Tongue (tissue), 2 donors: ENCODE measurements around the gene DEXI. TPM values are rescaled to one million over a fixed set of nuclear protein-coding genes. Genes with fewer than 3 reads are reported as not detected.
"Not testable (repeated sequence)": the region's sequence is repeated elsewhere in the genome, so short reads cannot be mapped to it uniquely, and the experiment has no call there.

ENCODE experiments used
- DNase-seq: peaks from one replicate; pipeline ENCODE4 v3.0.0-alpha.2; 2015
- total RNA-seq: library from RNA; depleted of rRNA; stranded (reverse); fragments of >200 nt; gene quantifications from one replicate; pipeline ENCODE4 v1.2.3, GENCODE V29; 2014

The DEXI gene
- total RNA-seq, 1 donor from 2014 or later: 56.2 TPM

- no peak for DNase-seq
These were observed 15.4 kb downstream of the DEXI start for GRCh38 chr16:10926867-10927266.

DNA sequence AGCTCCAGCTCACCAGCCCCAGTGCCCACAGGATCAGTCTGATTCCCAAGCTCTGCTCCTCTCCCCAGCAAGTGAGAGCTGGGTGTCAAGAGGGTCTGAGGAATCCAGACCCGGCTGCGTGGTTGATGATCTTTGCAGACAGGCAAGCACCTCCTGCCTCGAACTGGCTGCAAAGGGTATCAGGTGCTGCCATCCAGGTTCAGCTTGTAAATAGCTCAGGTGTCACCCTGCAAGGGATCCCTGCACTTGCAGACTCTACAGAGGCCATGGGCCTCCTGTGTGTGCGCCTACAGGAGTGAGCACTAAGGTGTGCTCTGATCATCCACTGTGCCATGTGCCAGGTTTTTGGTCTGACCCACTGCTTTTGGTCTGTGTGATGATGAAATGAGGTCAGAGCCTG is 16.2 kb downstream of the DEXI start:
- DNase-seq: no peak

DNA sequence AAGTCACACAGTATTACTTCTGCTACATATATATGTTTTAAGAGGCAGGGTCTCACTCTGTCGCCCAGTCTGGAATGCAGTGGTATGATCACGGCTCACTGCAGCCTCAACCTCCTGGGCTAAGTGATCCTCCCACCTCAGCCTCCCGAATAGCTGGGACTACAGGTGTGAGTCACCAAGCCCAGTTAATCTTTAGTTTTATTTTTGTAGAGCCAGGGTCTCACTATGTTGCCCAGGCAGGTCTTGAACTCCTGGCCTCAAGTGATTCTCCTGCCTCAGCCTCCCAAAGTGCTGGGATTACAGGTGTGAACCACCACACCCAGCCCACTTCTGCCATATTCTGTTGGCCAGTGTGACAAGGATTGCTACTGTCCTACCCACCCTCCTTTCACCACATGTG is 17.0 kb downstream of the DEXI start:
- DNase-seq: not testable (repeated sequence)

DNA sequence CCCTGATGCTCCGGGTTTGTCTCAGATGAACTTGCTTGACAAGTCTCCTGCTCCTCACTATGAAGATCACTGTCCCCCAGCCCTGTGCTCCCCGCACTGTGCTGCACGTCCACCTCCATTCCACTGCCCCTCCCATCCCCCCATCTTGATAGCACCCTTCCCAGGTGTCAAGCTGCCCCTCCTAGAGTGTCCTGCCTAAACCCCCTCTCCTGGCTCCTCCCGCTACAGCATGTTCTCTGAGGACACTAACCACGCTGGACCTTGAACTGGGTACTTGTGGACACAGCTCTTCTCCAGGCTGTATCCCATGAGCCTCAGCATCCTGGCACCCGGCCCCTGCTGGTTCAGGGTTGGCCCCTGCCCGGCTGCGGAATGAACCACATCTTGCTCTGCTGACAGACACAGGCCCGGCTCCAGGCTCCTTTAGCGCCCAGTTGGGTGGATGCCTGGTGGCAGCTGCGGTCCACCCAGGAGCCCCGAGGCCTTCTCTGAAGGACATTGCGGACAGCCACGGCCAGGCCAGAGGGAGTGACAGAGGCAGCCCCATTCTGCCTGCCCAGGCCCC is 18.5 kb downstream of the DEXI start:
- DNase-seq: peak; percentile 55

GRCh38 chr16:10923146-10923649 is 19.1 kb downstream of the DEXI start:
- DNase-seq: no peak

- DNase-seq: no peak
These were observed 19.7 kb downstream of the DEXI start for GRCh38 chr16:10922328-10923145.

DNA sequence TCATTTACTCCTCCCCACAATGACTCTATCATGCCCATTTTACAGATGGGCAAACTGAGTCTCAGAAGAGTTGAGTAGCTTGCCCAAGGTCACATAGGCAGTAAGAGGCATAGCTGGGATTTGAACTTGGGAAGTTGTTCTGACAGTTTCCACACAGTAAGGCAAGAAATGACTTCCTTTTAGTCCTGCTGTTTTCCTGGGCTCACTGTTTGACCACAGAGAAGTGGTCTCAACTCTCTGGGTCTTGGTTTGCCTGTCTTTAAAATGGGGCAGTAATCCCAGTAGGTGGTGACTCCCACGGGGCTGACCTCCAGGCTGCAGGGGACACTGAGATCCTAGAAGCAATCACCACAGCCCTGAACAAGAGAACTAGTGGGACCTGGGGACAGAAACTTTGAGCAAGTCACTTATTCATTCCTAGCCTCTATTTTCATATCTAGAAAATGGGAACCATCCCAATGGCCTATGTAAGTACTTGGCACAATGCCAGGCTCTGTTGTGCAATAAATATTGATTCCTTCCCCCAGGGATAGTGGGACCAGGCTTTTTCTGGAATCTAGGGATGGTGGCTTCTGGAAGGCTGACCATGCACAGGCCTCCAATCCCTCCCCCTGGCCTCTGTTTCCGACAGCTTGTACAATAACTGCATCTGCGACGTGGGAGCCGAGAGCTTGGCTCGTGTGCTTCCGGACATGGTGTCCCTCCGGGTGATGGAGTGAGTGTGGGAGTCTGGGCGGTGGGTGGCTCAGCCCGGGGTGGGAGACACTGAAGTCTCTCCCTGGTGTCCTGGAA is 20.5 kb downstream of the DEXI start:
- DNase-seq: no peak

DNA sequence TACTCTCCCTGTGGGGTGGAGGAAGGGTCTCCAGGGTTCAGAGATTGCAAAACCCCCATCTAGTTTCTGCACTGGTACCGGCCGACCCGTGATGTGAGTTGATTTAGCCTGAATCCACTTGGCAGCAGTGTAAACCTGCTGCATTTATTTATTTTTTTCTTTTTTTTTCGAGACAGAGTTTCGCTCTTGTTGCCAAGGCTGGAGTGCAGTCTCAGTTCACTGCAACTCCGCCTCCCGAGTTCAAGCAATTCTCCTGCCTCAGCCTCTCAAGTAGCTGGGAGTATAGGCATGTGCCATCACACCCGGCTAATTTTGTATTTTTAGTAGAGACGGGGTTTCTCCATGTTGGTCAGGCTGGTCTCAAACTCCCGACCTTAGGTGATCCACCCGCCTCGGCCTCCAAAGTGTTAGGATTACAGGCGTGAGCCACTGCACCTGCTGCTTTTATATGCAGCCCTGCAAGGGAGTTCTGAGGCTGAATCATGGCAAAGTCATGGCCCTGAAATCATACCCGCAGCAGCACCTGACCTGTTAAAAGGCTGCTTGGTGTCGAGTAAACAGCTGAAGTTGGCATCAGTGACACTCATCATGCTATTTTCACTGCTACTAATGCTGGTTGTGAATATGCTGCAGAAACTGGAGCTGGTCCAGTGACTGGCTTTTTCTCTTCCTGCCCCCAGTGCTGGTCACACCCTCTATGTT is 21.4 kb downstream of the DEXI start:
- DNase-seq: peak; percentile 77

GRCh38 chr16:10919003-10919351 is 23.3 kb downstream of the DEXI start:
- DNase-seq: no peak

GRCh38 chr16:10918294-10919002 is 23.8 kb downstream of the DEXI start:
- DNase-seq: peak; percentile 95

DNA sequence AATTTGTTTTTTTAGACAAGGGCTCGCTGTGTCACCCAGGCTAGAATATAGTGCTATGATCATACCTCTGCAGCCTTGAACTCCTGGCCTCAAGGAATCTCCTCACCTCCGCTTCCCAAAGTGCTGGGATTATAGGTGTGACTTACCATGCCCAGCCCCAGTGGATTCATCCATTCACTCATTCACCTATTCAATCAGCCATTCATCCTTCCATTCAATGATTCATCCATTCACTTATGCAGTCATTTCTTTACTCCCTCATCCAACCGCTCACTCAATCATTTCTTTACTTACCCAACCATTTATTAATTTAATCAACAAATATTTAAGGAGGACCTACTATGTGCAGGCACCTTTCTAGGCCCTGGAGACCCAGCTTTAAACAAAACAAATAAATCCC is 25.7 kb downstream of the DEXI start:
- no peak for DNase-seq

DNA sequence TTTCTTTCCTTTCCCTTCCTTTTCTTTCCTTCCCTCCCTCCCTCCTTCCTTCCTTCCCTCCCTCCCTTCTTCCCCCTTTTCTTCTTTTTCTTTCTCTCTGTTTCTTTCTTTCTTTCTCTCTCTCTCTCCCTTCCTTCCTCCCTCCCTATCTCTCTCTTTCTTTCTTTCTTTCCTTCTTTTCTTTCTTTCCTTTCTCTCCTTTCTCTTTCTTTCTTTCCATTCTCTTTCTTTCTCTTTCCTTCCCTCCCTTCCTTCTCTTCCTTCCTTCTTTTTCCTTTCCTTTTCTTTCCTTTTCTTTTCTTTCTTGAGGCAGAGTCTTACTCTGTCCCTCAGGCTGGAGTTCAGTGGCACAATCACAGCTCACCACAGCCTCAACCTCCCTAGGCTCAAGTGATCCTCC is 31.0 kb downstream of the DEXI start:
- DNase-seq: no peak

DNA sequence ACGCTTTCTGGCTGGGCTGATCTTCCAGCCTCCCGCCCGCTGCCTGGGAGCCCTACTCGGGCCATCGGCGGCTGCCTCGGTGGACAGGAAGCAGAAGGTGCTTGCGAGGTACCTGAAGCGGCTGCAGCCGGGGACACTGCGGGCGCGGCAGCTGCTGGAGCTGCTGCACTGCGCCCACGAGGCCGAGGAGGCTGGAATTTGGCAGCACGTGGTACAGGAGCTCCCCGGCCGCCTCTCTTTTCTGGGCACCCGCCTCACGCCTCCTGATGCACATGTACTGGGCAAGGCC is 34.6 kb downstream of the DEXI start:
- DNase-seq: no peak

- no peak for DNase-seq
These were observed 35.1 kb downstream of the DEXI start for GRCh38 chr16:10906914-10907756.

- no peak for DNase-seq
These were observed 35.8 kb downstream of the DEXI start for GRCh38 chr16:10906482-10906881.

- no peak for DNase-seq
These were observed 39.3 kb downstream of the DEXI start for GRCh38 chr16:10902999-10903398.

DNA sequence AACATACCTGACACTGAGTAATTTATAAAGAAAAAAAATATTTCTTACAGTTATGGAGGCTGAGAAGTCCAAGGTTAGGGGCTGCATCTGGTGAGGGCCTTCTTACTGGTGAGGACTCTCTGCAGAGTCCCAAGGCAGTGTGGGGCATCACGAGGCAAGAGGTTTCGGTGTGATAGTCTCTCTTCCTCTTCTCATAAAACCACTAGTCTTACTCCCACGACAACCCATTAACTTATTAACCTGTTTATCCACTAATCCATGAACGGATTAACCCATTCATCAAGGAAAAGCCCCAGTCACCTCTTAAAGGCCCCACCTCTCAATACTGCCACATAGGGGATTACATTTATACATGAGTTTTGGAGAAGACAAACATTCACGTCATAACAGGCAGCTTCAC is 45.1 kb downstream of the DEXI start:
- no peak for DNase-seq

DNA sequence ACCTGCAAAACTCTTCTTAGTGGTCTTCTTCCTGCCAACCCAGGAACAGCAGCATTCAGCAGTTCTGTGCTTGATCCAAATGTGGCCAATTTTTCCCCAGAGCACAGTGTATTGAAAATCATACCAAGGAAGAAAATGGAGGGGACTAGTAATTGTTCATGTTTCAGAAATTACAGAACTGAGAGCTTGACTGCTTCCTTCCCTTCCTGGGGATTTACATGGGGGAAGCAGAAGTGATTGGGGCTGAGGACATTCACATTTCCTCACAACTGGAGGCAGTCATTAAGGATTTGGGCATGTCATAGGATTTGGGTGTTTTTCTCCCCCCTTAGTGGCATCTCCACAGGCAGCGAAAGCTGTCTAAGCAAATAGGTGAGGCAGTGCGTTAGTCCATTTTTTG is 45.5 kb downstream of the DEXI start:
- no peak for DNase-seq

- DNase-seq: no peak
These were observed 46.1 kb downstream of the DEXI start for GRCh38 chr16:10896165-10896564.

GRCh38 chr16:10895053-10895946 is 47.0 kb downstream of the DEXI start:
- DNase-seq: peak; percentile 85
